OCI-LY3 (cell line): ENCODE results near the gene FGF5.
"Not testable (repeated sequence)": the region's sequence is repeated elsewhere in the genome, so short reads cannot be mapped to it uniquely, and the experiment has no call there.

Experiments
- H2AFZ ChIP-seq: fragments of 200-600, 300-600 bp; shearing (Covaris generic); 2 replicates; pipeline ENCODE4 v1.6.0; 2014; ENCODE audit warnings: antibody characterized with exemption, low read depth, low read length
- H3K27ac ChIP-seq: fragments of 200-600, 300-600 bp; sonication (generic); 2 replicates; pipeline ENCODE4 v1.5.1; 2014; ENCODE audit warnings: mild to moderate bottlenecking, low read length, moderate library complexity, mixed read lengths
- H3K27me3 ChIP-seq: fragments of 200-600, 300-600 bp; sonication (generic); 2 replicates; pipeline ENCODE4 v1.6.1; 2014; ENCODE audit warnings: low read depth, low read length, mixed read lengths
- H3K36me3 ChIP-seq: fragments of 200-600, 300-600 bp; sonication (generic); replicated peaks from 2 replicates; pipeline ENCODE3; 2014; ENCODE audit warnings: low read depth, low read length, mixed read lengths
- H3K4me1 ChIP-seq: fragments of 300-600, 200-600 bp; sonication (generic); 2 replicates; pipeline ENCODE4 v1.6.1; 2014; ENCODE audit warnings: low read length, mixed read lengths
- H3K4me2 ChIP-seq: fragments of 200-600, 300-600 bp; sonication (generic); 2 replicates; pipeline ENCODE4 v1.6.1; 2014; ENCODE audit warnings: low read length, mixed read lengths
- H3K4me3 ChIP-seq: fragments of 300-600, 200-600 bp; sonication (generic); 2 replicates; pipeline ENCODE4 v1.5.1; 2014; ENCODE audit warnings: antibody characterized with exemption, mild to moderate bottlenecking, low read length, moderate library complexity
- H3K79me2 ChIP-seq: fragments of 300-600, 200-600 bp; shearing (Covaris generic); 2 replicates; pipeline ENCODE4 v1.6.1; 2014; ENCODE audit warnings: mild to moderate bottlenecking, low read length, mixed read lengths
- H3K9ac ChIP-seq: fragments of 300-600, 200-600 bp; shearing (Covaris generic); 2 replicates; pipeline ENCODE4 v1.6.0; 2014; ENCODE audit warnings: mild to moderate bottlenecking, low read length, moderate library complexity
- H3K9me3 ChIP-seq: fragments of 200-600, 300-600 bp; shearing (Covaris generic); 2 replicates; pipeline ENCODE4 v1.6.1; 2014; ENCODE audit warnings: low read length, mixed read lengths; ENCODE audit not compliant: insufficient read depth
- H4K20me1 ChIP-seq: fragments of 200-600, 300-600 bp; sonication (generic); 2 replicates; pipeline ENCODE4 v1.6.1; 2016; ENCODE audit warnings: low read length, mixed read lengths; ENCODE audit not compliant: insufficient read depth
- CTCF ChIP-seq: fragments of 200-600, 300-600 bp; sonication (generic); IDR thresholded peaks from 2 replicates; pipeline ENCODE4 v1.5.1; 2014; ENCODE audit warnings: antibody characterized with exemption, low read length, low read depth
- EZH2phosphoT487 ChIP-seq: fragments of 200-600 bp; shearing (Covaris generic); IDR thresholded peaks from 2 replicates; pipeline ENCODE4 v1.6.1; 2018; ENCODE audit warnings: antibody characterized with exemption, mixed run types, low read depth

The FGF5 gene

GRCh38 chr4:80311130-80311529 is 44.7 kb downstream of the FGF5 start:
- no peak overlapping the region for H3K9ac ChIP-seq
- no peak overlapping the region for H3K4me2 ChIP-seq
- H3K4me3 ChIP-seq: no peak overlapping the region
- H3K79me2 ChIP-seq: no peaks in the 10 kb centered on the region
- H3K9me3 ChIP-seq: no peaks in the 10 kb centered on the region
- H2AFZ ChIP-seq: no peak overlapping the region
- no peaks in the 10 kb centered on the region for H3K4me1 ChIP-seq
- TF ChIP-seq EZH2phosphoT487 (no peak), CTCF (no peak)
- H3K36me3 ChIP-seq: no peaks in the 10 kb centered on the region
- H4K20me1 ChIP-seq: no peaks in the 10 kb centered on the region
- peaks cover 12% of the 10 kb centered on the region for H3K27me3 ChIP-seq
- H3K27ac ChIP-seq: no peak overlapping the region

GRCh38 chr4:80312124-80312523 is 45.7 kb downstream of the FGF5 start:
- Histone ChIP-seq H3K4me2 (no peak overlapping the region), H3K27me3 (peaks cover 9% of the 10 kb centered on the region), H3K9me3 (no peaks in the 10 kb centered on the region), H4K20me1 (no peaks in the 10 kb centered on the region), H3K79me2 (no peaks in the 10 kb centered on the region), H3K36me3 (no peaks in the 10 kb centered on the region), H3K4me3 (no peak overlapping the region), H3K4me1 (no peaks in the 10 kb centered on the region), H3K27ac (no peak overlapping the region), H3K9ac (no peak overlapping the region), H2AFZ (no peak overlapping the region)
- no peak for TF ChIP-seq CTCF
- no peak for TF ChIP-seq EZH2phosphoT487

GRCh38 chr4:80313627-80314026 is 47.2 kb downstream of the FGF5 start:
- no peaks in the 10 kb centered on the region for H3K79me2 ChIP-seq
- no peak overlapping the region for H3K9ac ChIP-seq
- no peaks in the 10 kb centered on the region for H3K4me1 ChIP-seq
- TF ChIP-seq CTCF (no peak), EZH2phosphoT487 (no peak)
- H3K4me3 ChIP-seq: no peak overlapping the region
- H4K20me1 ChIP-seq: no peaks in the 10 kb centered on the region
- peaks cover 9% of the 10 kb centered on the region for H3K27me3 ChIP-seq
- no peak overlapping the region for H2AFZ ChIP-seq
- no peak overlapping the region for H3K27ac ChIP-seq
- H3K36me3 ChIP-seq: no peaks in the 10 kb centered on the region
- no peaks in the 10 kb centered on the region for H3K9me3 ChIP-seq
- H3K4me2 ChIP-seq: no peak overlapping the region

GRCh38 chr4:80315848-80316247 is 49.4 kb downstream of the FGF5 start:
- not testable (repeated sequence) for H3K4me3 ChIP-seq, H3K9me3 ChIP-seq, H4K20me1 ChIP-seq, H3K27me3 ChIP-seq, H2AFZ ChIP-seq, H3K36me3 ChIP-seq, H3K79me2 ChIP-seq, H3K4me2 ChIP-seq, H3K27ac ChIP-seq, H3K4me1 ChIP-seq, H3K9ac ChIP-seq

- Histone ChIP-seq H3K27me3 (no peaks in the 10 kb centered on the region), H3K4me3 (no peak overlapping the region), H3K4me1 (no peaks in the 10 kb centered on the region), H3K9ac (no peak overlapping the region), H2AFZ (no peak overlapping the region), H4K20me1 (no peaks in the 10 kb centered on the region), H3K27ac (no peak overlapping the region), H3K9me3 (no peaks in the 10 kb centered on the region), H3K4me2 (no peak overlapping the region), H3K36me3 (no peaks in the 10 kb centered on the region), H3K79me2 (no peaks in the 10 kb centered on the region)
- no peak for TF ChIP-seq CTCF
- TF ChIP-seq EZH2phosphoT487: no peak
Measured at GRCh38 chr4:80321341-80321740, 54.9 kb downstream of the FGF5 start.
